ENCODE data around the gene NPFFR1.

NPFFR1 gene

DNA sequence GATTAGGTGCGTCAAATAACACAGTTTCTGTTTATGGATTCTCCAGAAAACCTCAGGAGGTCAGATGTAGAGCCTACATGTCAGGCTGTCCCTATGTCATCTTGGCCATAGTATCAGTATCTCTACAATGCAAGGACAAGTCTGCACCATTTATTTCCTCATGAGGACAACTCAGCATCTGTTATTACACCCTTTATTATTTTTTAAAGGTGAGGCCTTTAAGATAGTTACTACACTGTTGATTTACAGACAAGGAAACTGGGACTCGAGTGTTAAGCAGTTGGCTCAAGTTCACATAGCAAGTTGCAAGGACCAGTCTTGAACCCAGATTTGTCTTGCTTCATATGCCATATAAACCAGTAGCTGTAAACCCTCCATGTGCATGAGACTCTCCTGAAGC, 27.3 kb downstream of the NPFFR1 start:
- TF ChIP-seq, protein P1, sequence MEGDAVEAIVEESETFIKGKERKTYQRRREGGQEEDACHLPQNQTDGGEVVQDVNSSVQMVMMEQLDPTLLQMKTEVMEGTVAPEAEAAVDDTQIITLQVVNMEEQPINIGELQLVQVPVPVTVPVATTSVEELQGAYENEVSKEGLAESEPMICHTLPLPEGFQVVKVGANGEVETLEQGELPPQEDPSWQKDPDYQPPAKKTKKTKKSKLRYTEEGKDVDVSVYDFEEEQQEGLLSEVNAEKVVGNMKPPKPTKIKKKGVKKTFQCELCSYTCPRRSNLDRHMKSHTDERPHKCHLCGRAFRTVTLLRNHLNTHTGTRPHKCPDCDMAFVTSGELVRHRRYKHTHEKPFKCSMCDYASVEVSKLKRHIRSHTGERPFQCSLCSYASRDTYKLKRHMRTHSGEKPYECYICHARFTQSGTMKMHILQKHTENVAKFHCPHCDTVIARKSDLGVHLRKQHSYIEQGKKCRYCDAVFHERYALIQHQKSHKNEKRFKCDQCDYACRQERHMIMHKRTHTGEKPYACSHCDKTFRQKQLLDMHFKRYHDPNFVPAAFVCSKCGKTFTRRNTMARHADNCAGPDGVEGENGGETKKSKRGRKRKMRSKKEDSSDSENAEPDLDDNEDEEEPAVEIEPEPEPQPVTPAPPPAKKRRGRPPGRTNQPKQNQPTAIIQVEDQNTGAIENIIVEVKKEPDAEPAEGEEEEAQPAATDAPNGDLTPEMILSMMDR (IDR thresholded peaks at IDR 0.05): no peak
- DNase-seq (ENCODE audit: low spot score): no peak
- H3K27ac ChIP-seq: no peak overlapping the region
- no peak overlapping the region for H3K4me3 ChIP-seq

DNA sequence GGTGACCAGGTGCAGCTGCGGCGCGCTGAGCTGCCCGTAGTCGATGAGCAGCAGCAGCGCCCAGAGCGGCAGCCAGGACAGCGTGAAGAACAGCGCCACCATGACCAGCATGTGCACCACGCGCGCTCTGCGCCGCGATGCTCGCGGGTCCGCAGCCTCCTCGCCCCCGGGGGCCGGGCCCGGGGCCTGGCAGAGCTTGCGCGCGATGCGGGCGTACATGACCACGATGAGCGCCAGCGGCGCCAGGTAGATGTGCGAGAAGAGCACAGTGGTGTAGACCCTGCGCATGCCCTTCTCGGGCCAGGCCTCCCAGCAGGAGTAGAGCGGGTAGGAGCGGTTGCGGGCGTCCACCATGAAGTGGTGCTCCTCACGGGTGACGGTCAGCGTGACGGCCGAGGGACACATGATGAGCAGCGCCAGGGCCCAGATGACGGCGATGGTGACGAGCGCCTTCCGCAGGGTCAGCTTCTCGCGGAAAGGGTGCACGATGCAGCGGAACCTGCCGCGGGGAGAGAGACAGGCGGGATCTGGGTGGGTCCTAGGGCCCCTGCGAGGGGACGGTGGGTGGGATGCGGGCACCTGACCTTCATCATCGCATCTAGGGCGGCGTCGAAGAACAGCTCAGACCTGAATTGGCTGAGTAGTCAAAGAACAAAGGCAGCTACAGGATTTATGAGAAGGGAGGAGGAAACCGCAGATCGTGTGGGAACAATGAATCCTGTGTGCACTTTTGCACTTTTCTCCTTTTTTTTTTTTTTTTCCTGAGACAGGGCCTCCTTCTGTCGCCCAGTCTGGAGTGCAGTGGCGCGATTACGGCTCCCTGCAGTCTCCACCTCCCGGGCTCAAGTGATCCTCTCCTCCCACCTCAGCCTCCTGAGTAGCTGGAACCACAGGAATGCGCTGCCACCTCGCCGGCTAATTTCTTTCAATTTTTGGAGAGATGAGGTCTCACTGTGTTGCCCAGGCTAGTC, 28.2 kb downstream of the NPFFR1 start:
- H3K4me3 ChIP-seq: peak overlapping the region; percentile 35
- TF ChIP-seq, protein P1 (IDR thresholded peaks at IDR 0.05): no peak
- no peak overlapping the region for H3K27ac ChIP-seq
- DNase-seq (ENCODE audit: low spot score): peak; percentile 62

DNA sequence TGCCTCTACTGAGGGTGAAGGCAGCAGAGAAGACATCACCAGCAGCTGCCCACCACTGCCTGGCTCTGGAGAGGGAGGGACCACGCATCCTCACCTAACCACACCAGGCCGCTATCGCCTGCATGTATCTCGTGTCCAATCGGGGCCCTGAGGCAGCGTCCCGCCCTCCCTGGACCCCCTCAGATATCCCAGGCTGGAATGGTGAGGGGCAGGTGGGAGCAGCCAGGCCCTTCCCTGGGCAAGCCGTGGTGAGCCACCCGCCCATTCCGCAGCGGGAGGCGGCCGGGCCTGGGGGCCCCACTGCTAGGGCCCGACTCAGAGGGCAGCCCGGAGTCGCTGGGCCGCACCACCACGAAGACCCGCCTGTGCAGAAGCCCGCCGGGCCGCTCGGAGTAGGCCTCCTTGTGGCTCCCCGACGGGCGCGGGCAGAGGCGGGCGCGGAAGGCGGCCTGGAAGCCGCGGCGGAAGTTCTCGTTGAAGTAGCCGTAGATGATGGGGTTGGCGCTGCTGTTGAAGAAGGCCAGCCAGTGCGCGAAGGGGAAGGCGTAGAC, 29.0 kb downstream of the NPFFR1 start:
- H3K27ac ChIP-seq: no peak overlapping the region
- peak overlapping the region; percentile 35 for H3K4me3 ChIP-seq
- peak; percentile 29 for DNase-seq (ENCODE audit: low spot score)
- TF ChIP-seq, protein P1 (IDR thresholded peaks at IDR 0.05): no peak

DNA sequence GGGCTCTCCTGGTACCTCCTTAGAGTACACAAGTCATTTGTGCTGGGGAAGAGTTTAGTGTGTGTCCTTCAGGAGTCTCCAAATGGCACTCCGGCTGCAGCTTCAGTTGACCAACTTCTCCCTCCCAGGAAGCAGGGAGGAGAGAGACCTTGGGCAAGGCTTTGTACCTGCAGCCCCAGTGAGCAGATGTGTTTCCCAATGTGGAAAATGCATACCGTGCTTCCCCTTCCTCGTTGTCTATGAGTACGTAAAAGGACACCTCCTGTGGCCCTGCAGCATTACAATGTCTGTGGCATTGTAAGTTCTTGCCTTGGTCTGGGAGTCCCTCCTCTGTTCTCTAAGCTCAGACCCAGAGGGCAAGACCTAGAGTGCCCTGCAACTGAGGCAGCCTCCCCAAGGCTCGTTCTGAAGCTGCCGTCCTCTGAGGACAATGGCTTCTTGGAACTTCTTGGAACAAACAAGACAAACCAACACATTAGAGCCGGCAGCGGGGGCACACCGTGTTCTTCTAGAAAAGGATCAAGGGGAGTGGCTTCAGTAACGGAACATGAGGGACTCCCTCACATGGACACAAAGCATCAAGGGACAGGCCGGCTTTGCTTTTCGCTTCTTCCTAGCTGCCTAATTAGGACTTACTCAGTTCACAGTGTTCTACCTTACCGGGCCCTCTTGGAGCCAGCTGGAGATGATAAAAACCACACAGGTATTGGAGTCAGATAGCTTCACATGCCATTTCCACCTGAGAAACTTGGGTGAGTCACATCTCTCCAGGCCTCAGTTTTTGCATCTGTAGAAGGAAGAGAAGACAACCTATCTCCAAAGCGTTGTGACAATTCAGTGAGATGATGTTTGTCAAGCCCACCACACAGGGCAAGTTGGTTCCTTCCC, 29.7 kb downstream of the NPFFR1 start:
- H3K27ac ChIP-seq: no peak overlapping the region
- TF ChIP-seq, protein P1 (IDR thresholded peaks at IDR 0.05): no peak
- no peak overlapping the region for H3K4me3 ChIP-seq
- peak; percentile 58 for DNase-seq (ENCODE audit: low spot score)

DNA sequence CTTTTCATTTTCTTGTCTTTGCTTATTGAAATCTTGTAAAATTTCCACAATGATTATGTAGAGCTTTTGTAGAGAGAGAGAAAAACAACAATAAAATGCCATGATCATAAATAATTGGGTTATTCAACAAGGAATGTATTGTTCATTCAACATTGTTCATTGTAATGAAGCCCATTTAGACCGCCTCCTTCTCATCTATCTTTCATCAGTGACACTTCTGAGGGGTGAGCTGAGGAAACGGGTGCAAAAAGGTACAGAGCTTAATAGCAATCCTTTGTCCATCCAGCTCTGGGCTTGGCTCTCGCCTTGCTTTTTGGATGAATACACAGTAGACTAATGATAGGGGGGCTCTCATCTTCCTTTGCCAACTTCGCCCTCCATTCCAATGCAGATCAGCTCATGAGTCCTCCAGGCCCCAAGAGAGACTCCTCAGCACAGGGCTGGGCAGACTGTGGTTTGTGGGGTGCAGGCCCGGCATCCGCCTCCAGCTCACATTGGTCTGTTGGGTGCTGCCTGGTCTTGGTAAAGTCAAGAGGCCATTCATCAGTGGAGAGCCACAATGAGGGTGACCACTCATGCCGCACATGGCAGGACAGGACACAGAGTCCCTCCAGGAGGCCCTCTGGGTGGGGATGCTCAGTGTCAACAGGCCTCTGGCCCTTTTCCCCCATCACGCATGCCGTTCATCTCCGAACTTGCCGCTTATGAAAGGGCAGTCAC, 32.7 kb downstream of the NPFFR1 start:
- Histone ChIP-seq H3K27ac (no peak overlapping the region), H3K4me3 (no peak overlapping the region)
- TF ChIP-seq, protein P1 (IDR thresholded peaks at IDR 0.05): no peak
- peak; percentile 53 for DNase-seq (ENCODE audit: low spot score)

DNA sequence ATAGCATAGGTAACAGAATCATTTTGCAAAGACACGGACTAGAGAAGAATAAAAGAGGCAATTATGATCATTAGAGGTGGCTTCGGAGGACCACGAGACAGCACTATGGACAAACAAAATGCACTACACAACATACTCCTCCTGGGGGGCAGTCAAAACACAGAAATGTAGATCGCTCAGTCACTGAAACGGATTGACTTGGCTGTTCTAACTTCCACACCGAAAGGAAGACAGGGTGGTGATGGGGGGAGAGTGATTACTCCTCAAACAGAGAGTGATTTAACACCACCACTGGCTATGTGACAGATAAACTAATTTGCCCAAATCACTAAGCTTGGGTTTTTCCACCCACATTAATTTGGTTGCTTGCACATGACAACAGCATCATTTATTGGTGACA, 36.4 kb downstream of the NPFFR1 start:
- TF ChIP-seq, protein P1 (IDR thresholded peaks at IDR 0.05): no peak
- no peak overlapping the region for H3K4me3 ChIP-seq
- no peak overlapping the region for H3K27ac ChIP-seq
- DNase-seq (ENCODE audit: low spot score): no peak

Data from coronary artery (tissue), 2 donors.